ENCODE measurements around the gene C7orf57. TPM values are rescaled to one million over a fixed set of nuclear protein-coding genes. Genes with fewer than 3 reads are reported as not detected.
A peak's percentile ranks its signal among the peaks of the same experiment; 100 is the strongest.

The C7orf57 gene
- total RNA-seq, 4 donors from 2014 or later: not detected

- intact Hi-C loops (cut with DNase I; ENCODE audit: low total_unique reads): no loop called here
- in situ Hi-C loops (cut with MboI; ENCODE audit: low pct_ligation_motif_present in 1 of 4, low pct_unique_long_range_greater_than_20kb in 1 of 4, low sequenced_read_pairs in 3 of 4): loop anchor here in 1 of 4 donors (5.0 kb wide), 1 partner anchor 99 kb away; no protein-coding TSS in a partner anchor
- DNase-seq: no peak
- peaks cover 7 to 27% (median 20%) of the 10 kb centered on the region in 4 donors for H3K4me1 ChIP-seq
- no peak overlapping the region for H3K4me3 ChIP-seq
- H3K9me3 ChIP-seq: no peaks in the 10 kb centered on the region
- 82 to 96% methylated on average over 3 to 10 of the region's 10 CpGs for WGBS, 2 donors (ENCODE audit: low coverage in 1 of 2)
- TF ChIP-seq EP300 (IDR thresholded peaks at IDR 0.05; ENCODE audit: low read depth): no peak
- TF ChIP-seq CTCF (IDR thresholded peaks at IDR 0.05): no peak
- no peak for TF ChIP-seq POLR2AphosphoS5 (IDR thresholded peaks at IDR 0.05)
- no peak for TF ChIP-seq POLR2A (IDR thresholded peaks at IDR 0.05)
- H3K36me3 ChIP-seq: peaks cover 0 to 20% (median 4%) of the 10 kb centered on the region in 4 donors
- H3K27ac ChIP-seq: no peak overlapping the region
- H3K27me3 ChIP-seq: no peaks in the 10 kb centered on the region
Measured at GRCh38 chr7:48091506-48092433, 56.4 kb downstream of the C7orf57 start.

- Histone ChIP-seq H3K4me1 (peaks cover 0 to 14% (median 9%) of the 10 kb centered on the region in 4 donors), H3K27me3 (no peaks in the 10 kb centered on the region), H3K27ac (no peak overlapping the region), H3K4me3 (no peak overlapping the region), H3K9me3 (no peaks in the 10 kb centered on the region), H3K36me3 (peaks cover 0 to 30% (median 4%) of the 10 kb centered on the region in 4 donors)
- intact Hi-C loops (cut with DNase I; ENCODE audit: low total_unique reads): no loop called here
- 87 to 89% methylated on average over 3 of the region's 3 CpGs for WGBS, 2 donors (ENCODE audit: low coverage in 1 of 2)
- in situ Hi-C loops (cut with MboI; ENCODE audit: low pct_ligation_motif_present in 1 of 4, low pct_unique_long_range_greater_than_20kb in 1 of 4, low sequenced_read_pairs in 3 of 4): loop anchor here in 1 of 4 donors (5.0 kb wide), 1 partner anchor 103 kb away; no protein-coding TSS in a partner anchor
- no peak for DNase-seq
- TF ChIP-seq CTCF (IDR thresholded peaks at IDR 0.05): no peak
- no peak for TF ChIP-seq EP300 (IDR thresholded peaks at IDR 0.05; ENCODE audit: low read depth)
- TF ChIP-seq POLR2A (IDR thresholded peaks at IDR 0.05): no peak
- no peak for TF ChIP-seq POLR2AphosphoS5 (IDR thresholded peaks at IDR 0.05)
Measured at GRCh38 chr7:48094861-48095293, 59.5 kb downstream of the C7orf57 start.

DNA sequence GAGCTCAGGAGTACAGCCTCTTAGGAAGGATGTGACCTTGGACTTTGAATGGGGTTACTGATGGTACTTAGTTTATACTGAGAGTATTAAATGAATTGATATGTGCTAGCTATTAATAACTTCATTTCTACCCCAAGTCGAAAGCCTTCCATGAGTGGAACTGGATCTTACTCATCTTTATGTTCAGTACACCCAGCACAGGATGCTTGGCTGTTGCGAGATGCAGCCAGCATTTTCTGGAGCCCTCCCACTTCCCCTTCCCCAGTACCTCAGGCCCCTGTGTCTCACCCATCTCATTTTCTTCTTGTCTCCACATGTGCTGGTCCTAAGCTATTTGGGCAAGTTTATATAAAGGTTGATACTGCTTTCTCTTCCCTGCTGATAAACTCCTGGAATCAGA lies 60.9 kb downstream of the C7orf57 start:
- no peak for DNase-seq
- Histone ChIP-seq H3K27me3 (no peaks in the 10 kb centered on the region), H3K27ac (peak overlapping the region in 2 of 4 donors; percentile 22 to 39), H3K4me1 (peaks cover 0 to 4% (median 2%) of the 10 kb centered on the region in 4 donors), H3K9me3 (no peaks in the 10 kb centered on the region), H3K4me3 (no peak overlapping the region), H3K36me3 (peaks cover 0 to 35% (median 4%) of the 10 kb centered on the region in 4 donors)
- TF ChIP-seq POLR2AphosphoS5 (IDR thresholded peaks at IDR 0.05) (no peak), CTCF (IDR thresholded peaks at IDR 0.05) (no peak), POLR2A (IDR thresholded peaks at IDR 0.05) (no peak), EP300 (IDR thresholded peaks at IDR 0.05; ENCODE audit: low read depth) (no peak)
- WGBS, 2 donors (ENCODE audit: low coverage in 1 of 2): 58 to 72% methylated on average over 2 of the region's 2 CpGs
- in situ Hi-C loops (cut with MboI; ENCODE audit: low pct_ligation_motif_present in 1 of 4, low pct_unique_long_range_greater_than_20kb in 1 of 4, low sequenced_read_pairs in 3 of 4): no loop called here
- intact Hi-C loops (cut with DNase I; ENCODE audit: low total_unique reads): no loop called here

GRCh38 chr7:48097521-48098231 lies 62.3 kb downstream of the C7orf57 start:
- in situ Hi-C loops (cut with MboI; ENCODE audit: low pct_ligation_motif_present in 1 of 4, low pct_unique_long_range_greater_than_20kb in 1 of 4, low sequenced_read_pairs in 3 of 4): no loop called here
- intact Hi-C loops (cut with DNase I; ENCODE audit: low total_unique reads): no loop called here
- H3K27me3 ChIP-seq: no peaks in the 10 kb centered on the region
- H3K27ac ChIP-seq: peak overlapping the region in 3 of 4 donors; percentile 22 to 39 (median 27)
- TF ChIP-seq POLR2AphosphoS5 (IDR thresholded peaks at IDR 0.05): no peak
- no peak for TF ChIP-seq POLR2A (IDR thresholded peaks at IDR 0.05)
- TF ChIP-seq CTCF (IDR thresholded peaks at IDR 0.05): no peak
- no peak overlapping the region for H3K4me3 ChIP-seq
- DNase-seq: no peak
- H3K36me3 ChIP-seq: peaks cover 0 to 25% (median 10%) of the 10 kb centered on the region in 4 donors
- H3K9me3 ChIP-seq: no peaks in the 10 kb centered on the region
- peaks cover 0 to 4% (median 2%) of the 10 kb centered on the region in 4 donors for H3K4me1 ChIP-seq
- 64 to 70% methylated on average over 2 to 6 of the region's 6 CpGs for WGBS, 2 donors (ENCODE audit: low coverage in 1 of 2)
